WERI-Rb-1 (cell line): ENCODE results near the gene LRP1-AS.

Experiments used
- DNase-seq: peaks from one replicate; pipeline ENCODE4 v3.0.0-alpha.2; 2020
- H3K27ac ChIP-seq: fragments of 250-450 bp; sonication (Bioruptor Pico); 2 replicates; pipeline ENCODE4 v1.5.1; 2020; ENCODE audit warnings: mild to moderate bottlenecking, moderate library complexity
- H3K27me3 ChIP-seq: fragments of 250-450 bp; sonication (Bioruptor Pico); 2 replicates; pipeline ENCODE4 v1.5.1; 2021; ENCODE audit warnings: mild to moderate bottlenecking, low read depth, moderate library complexity; ENCODE audit not compliant: insufficient read depth, severe bottlenecking
- H3K36me3 ChIP-seq: fragments of 250-450 bp; sonication (Bioruptor Pico); 2 replicates; pipeline ENCODE4 v1.5.1; 2020; ENCODE audit warnings: mild to moderate bottlenecking, moderate library complexity
- H3K4me3 ChIP-seq: 2 replicates; pipeline ENCODE4 v1.5.1; 2011; ENCODE audit warnings: low read depth, mild to moderate bottlenecking, control low read depth, low read length
- H3K9me3 ChIP-seq: fragments of 250-450 bp; sonication (Bioruptor Pico); 2 replicates; pipeline ENCODE4 v1.5.1; 2021; ENCODE audit warnings: mild to moderate bottlenecking, moderate library complexity; ENCODE audit not compliant: severe bottlenecking
- CTCF ChIP-seq: IDR thresholded peaks from 2 replicates; pipeline ENCODE4 v1.5.1; 2011; ENCODE audit warnings: low read depth, mild to moderate bottlenecking, control low read depth, inconsistent platforms, low read length

The LRP1-AS gene

DNA sequence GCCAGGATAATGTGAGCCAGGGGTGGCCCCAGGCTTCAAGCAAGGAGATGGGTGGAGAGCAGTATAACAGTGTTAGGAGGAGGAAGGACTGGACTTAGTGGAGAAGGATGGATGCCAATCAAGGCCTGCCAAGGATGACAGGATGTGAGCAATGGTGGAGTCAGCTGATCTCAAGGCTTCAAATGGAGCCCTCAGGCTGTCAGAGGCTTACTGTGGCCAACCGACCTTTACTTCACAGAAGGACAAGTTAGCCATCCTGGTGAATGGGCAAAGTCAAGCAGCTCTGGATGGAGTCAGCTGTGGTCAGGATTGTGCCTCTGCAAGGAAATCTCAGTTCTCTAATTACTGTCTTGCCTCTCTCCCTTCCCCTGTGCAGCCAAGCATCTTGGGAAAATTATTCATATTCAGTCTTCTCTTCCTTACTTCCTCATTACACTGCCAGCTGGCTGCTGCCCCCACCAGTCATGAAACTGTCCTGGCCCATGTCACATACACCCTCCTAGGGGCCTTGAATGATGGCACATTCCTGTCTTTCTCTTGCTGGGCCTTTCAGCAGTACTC lies 28.6 kb downstream of the LRP1-AS start:
- Histone ChIP-seq H3K4me3 (no peak overlapping the region), H3K27ac (no peak overlapping the region), H3K27me3 (no peaks in the 10 kb centered on the region), H3K9me3 (no peaks in the 10 kb centered on the region), H3K36me3 (no peaks in the 10 kb centered on the region)
- no peak for DNase-seq
- TF ChIP-seq CTCF = no peak

- H3K27me3 ChIP-seq = no peaks in the 10 kb centered on the region
- H3K4me3 ChIP-seq = no peak overlapping the region
- H3K36me3 ChIP-seq = no peaks in the 10 kb centered on the region
- no peak for DNase-seq
- H3K27ac ChIP-seq = no peak overlapping the region
- no peaks in the 10 kb centered on the region for H3K9me3 ChIP-seq
- TF ChIP-seq CTCF = no peak
Measured at GRCh38 chr12:57116580-57117281, 30.7 kb downstream of the LRP1-AS start.

GRCh38 chr12:57112492-57113294 lies 34.7 kb downstream of the LRP1-AS start:
- peak; percentile 82 for TF ChIP-seq CTCF
- Histone ChIP-seq H3K9me3 (no peaks in the 10 kb centered on the region), H3K36me3 (no peaks in the 10 kb centered on the region), H3K27ac (no peak overlapping the region), H3K27me3 (no peaks in the 10 kb centered on the region), H3K4me3 (peak overlapping the region; percentile 34; the same call in 1 of the 2 replicates)
- DNase-seq = peak; percentile 91

DNA sequence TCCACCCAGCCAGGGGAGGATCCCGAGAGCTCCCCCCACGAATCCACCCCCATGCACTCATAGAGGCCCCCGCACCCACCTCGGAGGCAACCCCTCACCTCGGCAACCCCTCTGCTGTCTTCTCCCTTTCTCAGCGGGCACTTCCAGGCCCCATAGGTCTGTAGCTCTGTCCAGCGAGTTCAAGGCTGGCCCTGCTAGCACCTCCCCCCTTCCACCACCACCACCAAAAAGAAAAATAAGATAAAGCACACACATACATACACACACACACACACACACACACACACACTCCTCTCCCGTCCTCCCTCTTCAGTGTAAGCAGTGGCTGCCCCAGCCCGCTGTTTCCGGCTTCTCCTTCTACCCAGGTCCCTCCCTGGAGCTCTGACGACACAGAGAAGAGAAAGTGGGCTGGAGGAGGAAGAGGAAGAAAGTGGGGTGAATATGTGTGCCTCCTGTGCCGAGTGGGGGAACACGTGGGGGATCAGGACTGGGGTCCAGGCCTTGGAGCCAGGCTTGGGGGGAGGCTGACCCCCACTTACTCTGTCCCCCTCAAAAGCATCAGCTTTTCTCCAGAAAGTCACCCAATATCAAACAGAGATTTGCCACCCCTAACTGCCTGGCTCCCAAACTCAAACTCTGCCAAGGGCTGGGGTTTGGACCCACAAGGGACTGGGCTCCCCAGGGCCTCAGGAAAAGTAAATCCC lies 36.2 kb downstream of the LRP1-AS start, which contains the start of gene STAT6:
STAT6 (minus strand) TSS at position 332 of the 704 bp plus-strand sequence. CDS start 3,084 bp downstream, outside the sequence.
- Histone ChIP-seq H3K9me3 (no peaks in the 10 kb centered on the region), H3K27ac (peak within 1 kb of the TSS; percentile 69), H3K4me3 (peak within 1 kb of the TSS; percentile 34), H3K36me3 (no peaks in the 10 kb centered on the region), H3K27me3 (no peaks in the 10 kb centered on the region)
- DNase-seq = peak; percentile 36
- no peak for TF ChIP-seq CTCF

DNA sequence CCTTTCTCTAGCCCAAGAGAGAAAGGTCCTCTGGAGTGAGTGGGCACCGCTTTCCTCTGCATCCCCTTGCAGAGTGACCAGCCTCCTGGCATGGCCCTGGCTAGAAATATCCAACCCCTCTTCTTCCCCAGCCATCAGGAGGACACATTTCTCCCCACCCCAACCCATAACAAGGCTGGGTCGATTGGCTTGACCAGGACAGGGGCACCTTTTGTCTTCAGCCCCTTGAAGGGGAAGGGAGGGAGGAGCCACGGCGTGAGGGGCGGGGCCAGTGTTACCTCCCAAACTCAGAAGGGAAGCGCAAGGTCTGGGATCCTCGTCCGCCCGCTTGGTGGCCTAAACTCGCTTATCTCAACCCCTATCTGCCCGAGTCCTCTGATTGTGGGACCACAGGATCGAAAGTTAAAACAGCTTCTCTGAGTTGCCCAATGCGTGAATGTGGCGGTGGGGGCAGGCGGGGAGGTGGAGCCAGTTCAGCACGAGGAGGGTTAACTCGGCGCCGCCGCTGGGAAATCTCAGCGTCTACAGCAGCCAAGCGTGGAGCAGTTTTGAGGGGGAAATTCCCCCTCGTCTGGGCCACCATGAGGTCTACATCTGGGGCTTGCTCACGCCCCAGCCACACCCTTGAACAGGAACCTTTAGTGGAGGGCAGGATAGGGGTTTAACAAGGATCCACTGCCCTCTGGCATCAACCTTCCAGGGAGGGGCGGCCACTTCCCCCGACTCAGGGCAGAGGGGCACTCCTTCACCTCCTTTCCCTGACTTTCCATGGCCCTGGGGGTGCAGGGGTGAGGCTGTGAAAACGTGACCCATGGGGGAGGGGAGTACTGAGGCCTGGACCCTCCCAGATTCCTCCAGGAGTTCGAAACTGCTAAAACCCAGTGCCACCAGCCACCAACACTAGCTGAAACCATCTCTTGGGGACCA lies 37.1 kb downstream of the LRP1-AS start:
- no peaks in the 10 kb centered on the region for H3K9me3 ChIP-seq
- H3K4me3 ChIP-seq = no peak overlapping the region
- no peak overlapping the region for H3K27ac ChIP-seq
- DNase-seq = no peak
- no peak for TF ChIP-seq CTCF
- H3K36me3 ChIP-seq = no peaks in the 10 kb centered on the region
- H3K27me3 ChIP-seq = no peaks in the 10 kb centered on the region
